Spleen (tissue), 7 donors: Measurements from ENCODE around the gene KMO.

Experiments used
- CTCF ChIP-seq, 11 experiments: fragments of 200-600 bp in 7 of 11; fragments of 450-650 bp in 4 of 11; sonication (generic) in 4 of 11; IDR thresholded peaks in 8 of 11; conservative IDR thresholded peaks in 3 of 11; 1 replicate in 7 of 11; 2 replicates in 4 of 11; pipeline versions ENCODE4 v1.4.0 to v1.8.0; 2016 to 2021; ENCODE audit warnings: antibody characterized with exemption in 11 of 11, inconsistent platforms in 4 of 11, mild to moderate bottlenecking in 1 of 11
- POLR2A ChIP-seq, 3 donors: fragments of 450-650 bp; IDR thresholded peaks; one replicate each; pipeline ENCODE4 v1.5.1; 2017; ENCODE audit warnings: antibody characterized with exemption in 3 of 3, mild to moderate bottlenecking in 1 of 3
- POLR2AphosphoS5 ChIP-seq, 3 donors: sonication (generic); formaldehyde crosslinking; IDR thresholded peaks; one replicate each; pipeline ENCODE4 v1.5.1; 2017; ENCODE audit warnings: antibody characterized with exemption in 3 of 3
- donor health status: DM: no; HTN: no; CAD: no; lungs with moderate emphysema.
- donor health status: DM: no; HTN: no; CAD: no.
- donor health status: DM: no; HTN: no; CAD: no.

DNA sequence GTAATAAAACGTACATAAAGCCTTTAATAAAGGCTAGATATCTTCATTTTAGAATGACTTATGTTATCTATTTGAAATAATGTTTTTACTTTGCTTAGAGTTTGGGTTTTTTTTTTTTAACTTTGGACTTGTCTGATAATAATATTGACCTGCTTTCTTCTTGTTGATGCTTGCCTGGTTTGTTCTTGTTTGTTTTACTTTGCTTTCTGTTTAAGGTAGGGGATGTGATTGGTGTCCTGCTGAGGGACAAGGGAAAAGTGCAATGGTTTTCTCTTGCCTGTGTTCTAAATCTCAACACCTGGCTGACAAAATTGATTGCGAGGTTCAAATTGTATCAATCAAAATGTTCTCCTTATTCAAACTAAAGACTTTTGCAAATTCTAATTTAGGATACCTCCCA lies 10.5 kb upstream of the KMO start:
- TF ChIP-seq POLR2A (IDR thresholded peaks at IDR 0.05) (no peak), CTCF (IDR thresholded peaks at IDR 0.05 in 8 of 11, conservative IDR thresholded peaks at IDR 0.05 in 3 of 11) (no peak), POLR2AphosphoS5 (IDR thresholded peaks at IDR 0.05) (no peak)
